HepG2 (cell line): ENCODE results near the gene HNF1B. TPM values are rescaled to one million over a fixed set of nuclear protein-coding genes. Genes with fewer than 3 reads are reported as not detected.

Source experiments
- HMGA1 ChIP-seq: sonication (generic); formaldehyde crosslinking; conservative IDR thresholded peaks from 2 replicates; pipeline ENCODE4 v1.4.0; 2020; ENCODE audit warnings: missing genetic modification reagents
- MAFG ChIP-seq: sonication (generic); formaldehyde crosslinking; IDR thresholded peaks from 2 replicates; pipeline ENCODE4 v1.5.1; 2020; ENCODE audit warnings: mild to moderate bottlenecking, missing genetic modification reagents
- NAIF1 ChIP-seq: sonication (generic); formaldehyde crosslinking; IDR thresholded peaks from 2 replicates; pipeline ENCODE4 v1.5.0; 2020; ENCODE audit warnings: mild to moderate bottlenecking, missing genetic modification reagents, borderline replicate concordance
- SIX1 ChIP-seq: sonication (generic); formaldehyde crosslinking; IDR thresholded peaks from 2 replicates; pipeline ENCODE4 v1.4.0; 2020; ENCODE audit warnings: missing genetic modification reagents, borderline replicate concordance
- TCF7 ChIP-seq: sonication (generic); IDR thresholded peaks from 2 replicates; pipeline ENCODE4 v1.6.1; 2016; ENCODE audit warnings: antibody characterized with exemption, low read depth
- ZBTB3 ChIP-seq: sonication (generic); formaldehyde crosslinking; IDR thresholded peaks from 2 replicates; pipeline ENCODE4 v1.4.0; 2020; ENCODE audit warnings: low read depth, mild to moderate bottlenecking, moderate library complexity, missing genetic modification reagents, borderline replicate concordance
- ZFP37 ChIP-seq: sonication (generic); formaldehyde crosslinking; IDR thresholded peaks from 2 replicates; pipeline ENCODE4 v1.4.0; 2020; ENCODE audit warnings: missing genetic modification reagents, borderline replicate concordance
- ZMYM3 ChIP-seq: sonication (generic); formaldehyde crosslinking; IDR thresholded peaks from 2 replicates; pipeline ENCODE4 v1.5.1; 2020; ENCODE audit warnings: mild to moderate bottlenecking, missing genetic modification reagents
- ZNF12 ChIP-seq: sonication (generic); formaldehyde crosslinking; IDR thresholded peaks from 2 replicates; pipeline ENCODE4 v1.5.0; 2020; ENCODE audit warnings: missing genetic modification reagents
- ZNF138 ChIP-seq: sonication (generic); formaldehyde crosslinking; IDR thresholded peaks from 2 replicates; pipeline ENCODE4 v1.5.0; 2020; ENCODE audit warnings: mild to moderate bottlenecking, low read depth, missing genetic modification reagents
- ZNF24 ChIP-seq: fragments of 450-650 bp; IDR thresholded peaks from 2 replicates; pipeline ENCODE4 v1.6.1; 2017; ENCODE audit warnings: antibody characterized with exemption, mild to moderate bottlenecking
- ZNF30 ChIP-seq: sonication (generic); formaldehyde crosslinking; IDR thresholded peaks from 2 replicates; pipeline ENCODE4 v1.5.0; 2020; ENCODE audit warnings: mild to moderate bottlenecking, missing genetic modification reagents
- ZNF44 ChIP-seq: sonication (generic); formaldehyde crosslinking; IDR thresholded peaks from 2 replicates; pipeline ENCODE4 v1.5.1; 2020; ENCODE audit warnings: mild to moderate bottlenecking, missing genetic modification reagents
- polyA plus RNA-seq, 8 experiments: library from polyadenylated mRNA; depleted of rRNA in 3 of 8; stranded (reverse) in 7 of 8; unstranded in 1 of 8; fragments of >200 nt; fragmentation: Illumina TruSeq in 4 of 8; extraction: Trizol in 4 of 8; gene quantifications; 2 replicates each; pipeline versions ENCODE4 v1.2.1 to v1.2.3, GENCODE V29; 2011 to 2016; ENCODE audit warnings: low read depth in 4 of 8, missing spikeins in 1 of 8, mixed read lengths in 1 of 8; ENCODE audit not compliant: insufficient read depth in 1 of 8
- total RNA-seq, 5 experiments: library from RNA; depleted of rRNA; stranded (reverse); fragments of >200 nt; fragmentation: Illumina TruSeq; extraction: Trizol; gene quantifications; 2 replicates each; pipeline ENCODE4 v1.2.3, GENCODE V29; 2016; ENCODE audit warnings: low read depth in 1 of 5
- TF ChIP-seq, protein P1 (sequence below): sonication (generic); formaldehyde crosslinking; IDR thresholded peaks from 2 replicates; pipeline ENCODE4 v1.4.0; 2020; ENCODE audit warnings: missing genetic modification reagents
- TF ChIP-seq, protein P2 (sequence below): IDR thresholded peaks from 2 replicates; pipeline ENCODE4 v1.6.1; 2016; ENCODE audit warnings: missing biosample characterization, missing genetic modification reagents, low read depth
- TF ChIP-seq, protein P3 (sequence below): IDR thresholded peaks from 2 replicates; pipeline ENCODE4 v1.6.1; 2016; ENCODE audit warnings: control low read depth
- TF ChIP-seq, protein P4 (sequence below): sonication (generic); formaldehyde crosslinking; IDR thresholded peaks from 2 replicates; pipeline ENCODE4 v1.4.0; 2020; ENCODE audit warnings: missing genetic modification reagents
- TF ChIP-seq, protein P5 (sequence below): sonication (generic); formaldehyde crosslinking; IDR thresholded peaks from 2 replicates; pipeline ENCODE4 v1.4.0; 2020; ENCODE audit warnings: missing genetic modification reagents
- TF ChIP-seq, protein P6 (sequence below), 2 experiments: sonication (generic) in 1 of 2; formaldehyde crosslinking in 1 of 2; IDR thresholded peaks; 2 replicates each; pipeline versions ENCODE4 v1.5.1 to v1.6.1; 2011 to 2020; ENCODE audit warnings: borderline replicate concordance in 1 of 2, low read depth in 1 of 2, low read length in 1 of 2, mild to moderate bottlenecking in 1 of 2, missing genetic modification reagents in 1 of 2, moderate library complexity in 1 of 2
- TF ChIP-seq, protein P7 (sequence below): sonication (generic); formaldehyde crosslinking; IDR thresholded peaks from 2 replicates; pipeline ENCODE4 v1.8.1; 2023; ENCODE audit warnings: missing genetic modification reagents, mild to moderate bottlenecking, borderline replicate concordance

HNF1B gene
- total and polyA plus RNA-seq, 2 of the 13 experiments (the other 11 are each of a cell fraction or from before 2014, with no cell fraction given): 1.9 to 5.3 TPM

DNA sequence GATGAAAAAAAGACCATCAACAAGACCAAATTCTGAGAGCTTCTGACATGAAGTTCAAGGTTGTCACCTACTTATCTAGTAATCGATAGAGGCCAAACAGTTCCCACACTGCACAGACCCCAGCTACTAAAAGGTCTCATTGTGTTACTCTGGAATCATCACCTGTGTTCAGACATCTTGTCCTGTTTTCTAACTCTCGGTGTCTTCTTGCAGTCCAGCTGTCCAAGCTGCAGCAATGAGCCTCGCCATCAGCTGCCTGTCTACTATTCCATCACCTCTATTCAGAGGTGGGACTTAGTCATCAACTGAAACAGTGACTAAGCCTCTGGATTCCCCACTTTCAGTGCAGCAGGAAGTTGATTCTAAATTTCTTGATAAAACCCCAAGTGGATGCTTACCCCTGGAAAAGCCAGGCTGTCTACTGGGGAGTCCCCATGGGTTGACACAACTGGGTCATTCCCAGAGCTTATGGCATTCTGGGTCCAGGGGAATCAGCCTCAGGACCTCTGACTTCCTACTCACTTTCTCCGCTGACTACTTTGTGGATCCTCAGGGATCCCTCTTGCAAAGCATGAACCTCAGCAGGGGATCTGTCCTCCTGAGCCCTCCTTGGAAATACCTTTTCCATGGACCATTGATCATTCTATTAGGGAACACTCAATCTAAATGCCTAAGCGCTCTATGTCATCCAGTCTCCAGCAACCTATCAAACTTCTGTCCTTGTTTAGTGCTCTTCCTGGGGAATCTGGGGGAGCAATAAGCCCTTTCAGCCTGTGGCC lies 46.5 kb downstream of the HNF1B start (continued):
- TF ChIP-seq ZMYM3 (CRISPR knock-in tag): peak; percentile 72; the same call in 1 of the 2 replicates
- TF ChIP-seq ZNF44 (CRISPR knock-in tag): no peak
- TF ChIP-seq, protein P1, sequence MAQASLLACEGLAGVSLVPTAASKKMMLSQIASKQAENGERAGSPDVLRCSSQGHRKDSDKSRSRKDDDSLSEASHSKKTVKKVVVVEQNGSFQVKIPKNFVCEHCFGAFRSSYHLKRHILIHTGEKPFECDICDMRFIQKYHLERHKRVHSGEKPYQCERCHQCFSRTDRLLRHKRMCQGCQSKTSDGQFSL: no peak
- TF ChIP-seq, protein P2, sequence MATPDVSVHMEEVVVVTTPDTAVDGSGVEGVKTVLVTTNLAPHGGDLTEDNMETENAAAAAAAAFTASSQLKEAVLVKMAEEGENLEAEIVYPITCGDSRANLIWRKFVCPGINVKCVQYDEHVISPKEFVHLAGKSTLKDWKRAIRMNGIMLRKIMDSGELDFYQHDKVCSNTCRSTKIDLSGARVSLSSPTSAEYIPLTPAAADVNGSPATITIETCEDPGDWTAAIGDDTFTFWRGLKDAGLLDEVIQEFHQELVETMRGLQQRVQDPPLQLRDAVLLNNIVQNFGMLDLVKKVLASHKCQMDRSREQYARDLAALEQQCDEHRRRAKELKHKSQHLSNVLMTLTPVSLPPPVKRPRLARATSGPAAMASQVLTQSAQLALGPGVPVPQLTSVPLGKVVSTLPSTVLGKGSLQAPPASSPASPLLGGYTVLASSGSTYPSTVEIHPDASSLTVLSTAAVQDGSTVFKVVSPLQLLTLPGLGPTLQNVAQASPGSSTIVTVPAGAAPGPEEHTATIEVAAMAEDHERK: no peak
- TF ChIP-seq, protein P3, sequence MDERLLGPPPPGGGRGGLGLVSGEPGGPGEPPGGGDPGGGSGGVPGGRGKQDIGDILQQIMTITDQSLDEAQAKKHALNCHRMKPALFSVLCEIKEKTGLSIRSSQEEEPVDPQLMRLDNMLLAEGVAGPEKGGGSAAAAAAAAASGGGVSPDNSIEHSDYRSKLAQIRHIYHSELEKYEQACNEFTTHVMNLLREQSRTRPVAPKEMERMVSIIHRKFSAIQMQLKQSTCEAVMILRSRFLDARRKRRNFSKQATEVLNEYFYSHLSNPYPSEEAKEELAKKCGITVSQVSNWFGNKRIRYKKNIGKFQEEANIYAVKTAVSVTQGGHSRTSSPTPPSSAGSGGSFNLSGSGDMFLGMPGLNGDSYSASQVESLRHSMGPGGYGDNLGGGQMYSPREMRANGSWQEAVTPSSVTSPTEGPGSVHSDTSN (CRISPR knock-in tag): no peak
- TF ChIP-seq, protein P4, sequence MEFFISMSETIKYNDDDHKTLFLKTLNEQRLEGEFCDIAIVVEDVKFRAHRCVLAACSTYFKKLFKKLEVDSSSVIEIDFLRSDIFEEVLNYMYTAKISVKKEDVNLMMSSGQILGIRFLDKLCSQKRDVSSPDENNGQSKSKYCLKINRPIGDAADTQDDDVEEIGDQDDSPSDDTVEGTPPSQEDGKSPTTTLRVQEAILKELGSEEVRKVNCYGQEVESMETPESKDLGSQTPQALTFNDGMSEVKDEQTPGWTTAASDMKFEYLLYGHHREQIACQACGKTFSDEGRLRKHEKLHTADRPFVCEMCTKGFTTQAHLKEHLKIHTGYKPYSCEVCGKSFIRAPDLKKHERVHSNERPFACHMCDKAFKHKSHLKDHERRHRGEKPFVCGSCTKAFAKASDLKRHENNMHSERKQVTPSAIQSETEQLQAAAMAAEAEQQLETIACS (CRISPR knock-in tag): no peak
- peak; percentile 42; the same call in 1 of the 2 replicates for TF ChIP-seq ZNF24
- no peak for TF ChIP-seq ZNF12 (CRISPR knock-in tag)
- no peak for TF ChIP-seq MAFG
- no peak for TF ChIP-seq NAIF1 (CRISPR knock-in tag)
- TF ChIP-seq, protein P5, sequence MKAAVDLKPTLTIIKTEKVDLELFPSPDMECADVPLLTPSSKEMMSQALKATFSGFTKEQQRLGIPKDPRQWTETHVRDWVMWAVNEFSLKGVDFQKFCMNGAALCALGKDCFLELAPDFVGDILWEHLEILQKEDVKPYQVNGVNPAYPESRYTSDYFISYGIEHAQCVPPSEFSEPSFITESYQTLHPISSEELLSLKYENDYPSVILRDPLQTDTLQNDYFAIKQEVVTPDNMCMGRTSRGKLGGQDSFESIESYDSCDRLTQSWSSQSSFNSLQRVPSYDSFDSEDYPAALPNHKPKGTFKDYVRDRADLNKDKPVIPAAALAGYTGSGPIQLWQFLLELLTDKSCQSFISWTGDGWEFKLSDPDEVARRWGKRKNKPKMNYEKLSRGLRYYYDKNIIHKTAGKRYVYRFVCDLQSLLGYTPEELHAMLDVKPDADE (CRISPR knock-in tag): no peak
- peak; percentile 45 for TF ChIP-seq TCF7
- TF ChIP-seq, protein P6, sequence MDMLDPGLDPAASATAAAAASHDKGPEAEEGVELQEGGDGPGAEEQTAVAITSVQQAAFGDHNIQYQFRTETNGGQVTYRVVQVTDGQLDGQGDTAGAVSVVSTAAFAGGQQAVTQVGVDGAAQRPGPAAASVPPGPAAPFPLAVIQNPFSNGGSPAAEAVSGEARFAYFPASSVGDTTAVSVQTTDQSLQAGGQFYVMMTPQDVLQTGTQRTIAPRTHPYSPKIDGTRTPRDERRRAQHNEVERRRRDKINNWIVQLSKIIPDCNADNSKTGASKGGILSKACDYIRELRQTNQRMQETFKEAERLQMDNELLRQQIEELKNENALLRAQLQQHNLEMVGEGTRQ (IDR thresholded peaks at IDR 0.05; ENCODE audit: low read depth, low read length): no peak
- TF ChIP-seq, protein P6 (CRISPR knock-in tag; IDR thresholded peaks at IDR 0.05; ENCODE audit: borderline replicate concordance): no peak
- no peak for TF ChIP-seq ZNF30 (CRISPR knock-in tag)
- TF ChIP-seq, protein P7, sequence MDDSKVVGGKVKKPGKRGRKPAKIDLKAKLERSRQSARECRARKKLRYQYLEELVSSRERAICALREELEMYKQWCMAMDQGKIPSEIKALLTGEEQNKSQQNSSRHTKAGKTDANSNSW (CRISPR knock-in tag): no peak
- TF ChIP-seq ZFP37 (CRISPR knock-in tag): no peak
- peak; percentile 97; the same call in 1 of the 2 replicates for TF ChIP-seq ZBTB3 (CRISPR knock-in tag)
- 0 out of 2 replicates have a peak, but pooled peaks have one; percentile 58 for TF ChIP-seq SIX1
- no peak for TF ChIP-seq HMGA1
- TF ChIP-seq ZNF138: no peak
